ENCODE data around the gene TMEM123.
"Not testable (repeated sequence)": the region's sequence is repeated elsewhere in the genome, so short reads cannot be mapped to it uniquely, and the experiment has no call there.

Gene TMEM123

DNA sequence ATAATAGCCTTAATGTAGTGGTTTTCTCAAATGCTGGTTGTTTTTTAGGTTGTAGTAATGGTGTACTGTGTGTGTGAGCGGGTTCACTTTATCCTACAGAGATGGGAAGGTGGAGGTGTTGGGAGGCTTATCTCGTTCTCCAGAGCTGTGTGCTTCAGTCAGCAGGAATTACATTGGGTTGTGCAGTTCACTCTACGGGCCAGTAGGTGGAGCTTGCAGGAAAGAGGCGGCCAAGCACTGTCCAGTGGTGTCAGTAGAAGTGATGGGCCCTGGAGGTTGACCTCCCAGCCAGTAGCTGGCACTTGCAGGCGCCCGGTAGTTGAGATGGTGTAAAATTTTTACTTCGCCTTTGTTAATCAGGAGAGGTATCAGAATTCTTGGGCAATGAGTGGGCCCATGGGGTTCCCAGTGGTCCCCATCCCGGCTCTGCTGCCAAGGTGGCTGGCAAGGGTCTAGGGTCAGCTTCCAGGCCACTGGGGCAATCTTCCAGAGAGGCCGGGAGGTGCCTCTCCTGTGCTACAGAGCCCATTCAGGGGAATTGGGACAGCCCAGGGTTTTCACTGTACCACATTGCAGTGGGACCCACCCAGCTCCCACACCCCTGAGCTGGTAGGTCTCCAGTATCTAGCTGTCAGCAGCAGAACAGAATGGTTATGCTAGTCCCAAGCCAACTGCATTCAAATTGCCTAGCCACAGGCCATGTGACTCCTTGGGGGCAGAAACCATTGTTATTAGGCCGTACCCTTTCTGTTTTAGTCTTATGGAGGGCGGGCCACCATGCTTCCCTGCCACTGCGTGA, 61.7 kb downstream of the TMEM123 start:
- DNase-seq: peak; percentile 47

DNA sequence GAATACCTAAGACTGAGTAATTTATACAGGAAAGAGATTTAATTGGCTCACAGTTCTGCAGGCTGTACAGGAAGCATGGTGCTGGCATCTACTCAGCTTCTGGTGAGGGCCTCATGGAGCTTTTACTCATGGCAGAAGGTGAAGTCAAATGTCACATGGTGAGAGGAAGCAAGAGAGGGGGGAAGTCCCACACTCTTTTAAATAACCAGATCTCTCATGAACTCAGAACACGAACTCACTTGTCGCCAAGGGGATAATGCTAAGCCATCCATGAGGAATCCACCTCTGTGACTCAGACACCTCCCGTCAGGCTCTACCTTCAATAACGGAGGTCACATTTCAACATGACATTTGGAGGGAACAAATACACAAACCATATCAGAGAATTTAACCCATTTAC, 63.3 kb downstream of the TMEM123 start:
- DNase-seq: no peak

DNA sequence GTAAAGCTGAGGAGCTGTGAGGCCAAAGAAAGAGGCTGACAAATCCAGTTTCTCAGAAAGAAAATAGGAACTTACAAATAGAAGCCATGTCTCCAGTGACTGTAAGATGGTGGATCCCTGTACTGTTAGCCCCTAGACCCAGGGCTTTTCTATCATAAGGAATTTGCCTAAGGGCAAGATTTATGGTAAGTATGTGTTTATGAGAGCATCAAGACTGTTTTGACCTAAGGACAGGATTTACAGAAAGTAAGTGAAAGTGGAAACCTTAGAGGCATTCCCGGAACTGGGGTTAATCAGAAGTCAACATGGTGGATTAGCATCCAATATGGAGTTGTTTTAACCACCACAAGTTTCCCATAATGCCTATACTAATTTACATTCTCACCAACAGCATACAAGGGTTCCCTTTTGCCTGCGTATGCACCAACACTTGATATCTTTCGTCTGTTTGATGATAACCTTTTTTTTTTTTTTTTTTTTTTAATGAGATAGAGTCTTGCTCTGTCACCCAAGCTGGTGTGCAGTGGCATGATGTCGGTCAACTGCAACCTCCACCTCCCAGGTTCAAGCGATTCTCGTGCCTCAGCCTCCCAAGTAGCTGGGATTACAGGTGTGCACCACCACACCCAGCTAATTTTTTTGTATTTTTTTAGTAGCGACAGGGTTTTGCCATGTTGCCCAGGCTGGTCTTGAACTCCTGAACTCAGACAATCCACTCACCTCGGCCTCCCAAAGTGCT, 65.4 kb downstream of the TMEM123 start:
- no peak for DNase-seq

DNA sequence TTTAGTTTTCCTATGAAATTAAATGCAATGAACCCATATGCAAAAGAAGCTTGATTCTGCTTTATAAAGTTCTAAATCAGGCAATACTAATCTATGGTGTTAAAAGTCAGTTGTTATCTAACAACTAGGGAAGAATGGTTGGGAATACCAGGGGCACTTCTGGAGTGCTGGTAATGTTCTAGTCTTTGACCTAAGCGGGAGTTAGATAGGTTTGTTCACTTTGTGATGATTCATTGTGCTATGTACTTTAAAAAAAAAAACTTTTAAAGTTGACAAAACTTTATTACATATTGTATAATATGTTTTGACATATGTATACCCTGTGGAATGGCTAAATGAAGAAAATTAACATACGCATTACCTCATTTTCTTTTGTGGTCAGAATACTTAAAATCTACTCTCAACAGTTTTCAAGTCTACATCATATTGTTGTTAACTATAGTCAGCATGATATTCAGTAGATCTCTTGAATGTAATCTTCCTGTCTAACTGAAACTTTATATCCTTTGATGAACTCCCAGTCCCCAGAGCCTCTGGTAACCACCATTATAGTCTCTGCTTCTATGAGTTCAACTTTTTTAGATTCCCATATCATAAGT, 66.3 kb downstream of the TMEM123 start:
- no peak for DNase-seq

DNA sequence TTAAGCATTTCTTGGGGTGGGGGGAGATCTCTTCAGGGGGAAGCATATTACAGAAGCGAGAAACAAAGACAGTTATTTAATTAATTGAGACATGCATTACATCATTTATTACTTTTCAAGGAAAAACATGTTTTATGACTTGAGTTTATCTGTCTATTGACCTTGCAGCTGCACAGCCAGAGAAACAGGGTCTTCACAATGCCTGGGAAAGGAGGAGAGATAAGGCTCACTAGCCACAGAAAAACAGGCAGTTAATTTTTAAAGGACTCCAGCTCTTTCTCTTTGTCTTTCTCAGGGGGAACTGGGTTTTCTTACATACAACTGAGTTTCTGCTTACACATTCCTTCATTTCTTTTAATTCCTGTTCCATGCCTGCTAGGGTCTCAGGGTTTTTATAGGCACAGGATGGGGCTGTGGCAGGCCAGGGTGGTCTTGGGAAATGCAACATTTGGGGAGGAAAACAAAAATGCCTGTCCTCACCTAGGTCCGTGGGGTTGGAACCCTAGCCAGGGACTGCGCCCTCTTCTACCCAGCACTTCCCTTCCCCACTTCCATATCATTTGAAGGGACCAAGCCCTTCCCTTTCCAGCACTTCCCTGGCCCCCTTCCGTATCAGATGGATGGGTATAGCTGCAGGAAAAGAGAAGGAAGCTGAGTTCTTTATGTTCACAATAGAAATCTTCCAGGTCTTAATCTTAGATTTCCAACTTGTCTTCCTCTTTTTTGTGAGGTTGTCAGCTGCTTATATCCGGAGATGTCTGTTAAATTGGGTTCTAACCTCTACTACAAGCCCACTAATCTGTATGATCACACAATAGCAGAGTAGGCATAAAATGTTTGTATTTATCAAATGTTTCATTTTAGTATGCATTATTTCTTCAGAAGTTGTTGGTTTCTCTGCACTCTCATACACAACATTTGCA, 67.2 kb downstream of the TMEM123 start:
- DNase-seq: no peak

DNA sequence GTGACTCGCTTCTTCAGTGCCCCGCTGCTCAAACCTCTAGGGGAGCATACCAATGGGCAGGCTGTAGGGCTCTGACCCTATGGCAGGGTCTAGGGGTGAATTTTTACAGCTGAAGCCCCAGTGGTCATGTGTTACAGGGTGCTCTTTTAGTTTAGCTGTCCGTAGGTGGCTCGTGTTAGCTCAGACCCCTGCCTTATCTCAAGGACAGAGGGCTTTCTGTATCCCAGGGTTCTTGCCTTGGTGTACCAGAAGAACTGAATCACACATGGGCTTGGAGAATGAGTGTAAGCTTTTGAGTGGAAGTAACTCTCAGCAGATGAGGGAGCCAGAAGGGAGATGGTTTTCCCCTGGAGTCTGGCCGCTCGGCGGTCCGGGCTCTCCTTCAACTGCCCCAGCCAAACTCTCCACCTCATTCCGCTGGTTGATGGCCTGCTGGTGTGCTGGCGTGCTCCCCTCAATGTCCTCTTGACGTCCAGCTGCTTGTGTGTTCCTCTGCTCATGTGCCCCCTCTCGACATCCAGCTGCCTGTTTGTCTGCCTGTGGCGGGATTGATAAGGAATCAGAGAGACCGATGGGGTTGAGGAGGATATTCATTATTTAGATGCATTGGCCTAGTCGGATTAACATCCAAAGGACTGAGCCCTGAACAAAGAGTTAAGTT, 68.0 kb downstream of the TMEM123 start:
- no peak for DNase-seq

DNA sequence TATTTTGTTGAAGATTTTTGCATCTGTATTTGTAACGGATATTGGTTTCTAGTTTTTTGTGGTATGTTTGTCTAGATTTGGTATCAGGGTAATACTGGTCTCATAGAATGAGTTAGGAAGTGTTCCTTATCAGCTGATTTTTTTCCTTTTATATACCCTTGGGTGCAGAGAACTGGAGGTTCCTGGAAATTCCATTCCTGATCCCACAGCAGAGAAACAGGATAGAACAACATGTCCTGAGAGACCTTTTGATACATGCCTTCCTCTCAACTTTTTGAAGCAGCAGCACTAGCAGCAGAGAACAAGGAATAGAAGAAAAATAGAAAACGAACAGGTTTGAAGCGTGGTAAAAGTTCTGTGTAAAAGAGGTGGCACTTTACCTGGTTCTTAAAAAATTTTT, 68.7 kb downstream of the TMEM123 start:
- no peak for DNase-seq

DNA sequence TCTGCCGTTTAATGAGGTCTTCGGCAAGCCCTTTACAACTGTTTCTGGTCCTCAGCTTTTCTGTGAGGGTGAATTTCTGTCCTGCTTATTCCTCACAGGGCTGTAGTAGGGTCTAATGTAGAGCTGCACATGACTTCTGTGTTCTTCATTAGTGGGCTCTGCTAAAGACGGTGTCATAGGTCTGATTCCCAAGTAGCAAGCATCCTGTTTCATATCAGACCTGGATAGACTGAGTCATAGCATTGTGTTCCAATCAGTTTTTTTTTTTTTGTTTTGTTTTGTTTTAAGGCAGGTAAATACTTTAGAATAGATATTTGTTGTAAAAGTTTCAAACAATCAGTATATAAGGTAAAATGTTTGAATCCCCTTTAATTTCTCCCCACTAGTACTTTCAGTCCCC, 70.2 kb downstream of the TMEM123 start:
- no peak for DNase-seq

DNA sequence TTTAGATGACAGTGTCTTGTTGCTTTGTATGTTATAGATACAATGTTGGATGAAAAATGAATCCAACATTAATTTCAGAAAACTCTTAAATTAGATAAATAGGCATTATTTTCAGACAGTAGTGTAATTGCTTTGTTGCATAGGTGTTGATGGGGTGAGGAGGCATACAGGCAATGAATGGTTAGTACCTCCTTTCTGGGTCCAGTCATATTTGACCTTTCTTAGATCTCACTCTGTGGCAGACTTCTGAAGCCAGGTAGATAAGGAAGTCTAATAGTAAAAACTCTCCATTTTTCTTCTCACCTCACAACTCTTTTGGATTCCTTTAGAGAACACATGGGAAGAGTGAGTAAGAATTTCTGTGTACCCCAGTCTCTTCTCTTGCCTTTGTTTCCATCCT, 73.7 kb downstream of the TMEM123 start:
- DNase-seq: no peak

DNA sequence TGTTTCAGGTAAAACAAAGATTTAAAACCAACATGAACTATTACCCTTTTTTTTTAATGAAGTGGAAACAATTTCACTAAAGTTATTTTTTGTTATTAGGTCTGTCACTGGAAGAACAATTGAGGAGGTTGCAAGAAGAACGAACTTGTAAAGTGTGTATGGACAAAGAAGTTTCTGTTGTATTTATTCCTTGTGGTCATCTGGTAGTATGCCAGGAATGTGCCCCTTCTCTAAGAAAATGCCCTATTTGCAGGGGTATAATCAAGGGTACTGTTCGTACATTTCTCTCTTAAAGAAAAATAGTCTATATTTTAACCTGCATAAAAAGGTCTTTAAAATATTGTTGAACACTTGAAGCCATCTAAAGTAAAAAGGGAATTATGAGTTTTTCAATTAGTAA, 74.7 kb downstream of the TMEM123 start:
- DNase-seq: no peak

DNA sequence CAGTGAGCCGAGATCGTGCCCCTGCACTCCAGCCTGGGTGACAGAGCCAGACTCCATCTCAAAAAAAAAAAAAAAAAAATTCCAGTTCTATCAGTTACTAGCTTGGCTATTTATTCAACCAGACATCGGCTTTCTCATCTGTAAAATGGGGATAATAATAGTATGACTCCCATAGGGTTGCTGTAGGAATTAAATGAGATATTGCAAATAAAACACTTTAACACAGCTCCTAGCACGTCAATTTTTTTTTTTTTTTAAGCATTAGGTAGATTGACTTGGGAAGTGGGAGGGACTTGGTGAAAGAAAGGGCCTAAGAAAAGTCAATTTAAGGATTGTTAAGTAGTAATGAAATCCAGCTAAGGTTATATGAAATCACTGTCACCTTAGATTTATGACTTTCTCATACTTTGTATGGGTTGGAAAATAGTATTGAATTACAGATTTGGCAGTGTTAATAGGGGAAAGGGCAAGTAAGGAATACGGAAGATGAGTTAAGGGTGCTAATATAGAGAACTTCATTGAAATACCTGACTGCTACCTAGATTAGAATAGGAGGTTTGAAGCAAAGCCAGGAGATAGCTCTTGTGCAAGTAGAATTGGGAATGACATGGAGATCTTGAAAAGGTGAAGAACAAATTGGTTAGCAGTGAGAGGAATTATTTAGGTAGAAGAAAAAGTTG, 76.7 kb downstream of the TMEM123 start:
- no peak for DNase-seq

DNA sequence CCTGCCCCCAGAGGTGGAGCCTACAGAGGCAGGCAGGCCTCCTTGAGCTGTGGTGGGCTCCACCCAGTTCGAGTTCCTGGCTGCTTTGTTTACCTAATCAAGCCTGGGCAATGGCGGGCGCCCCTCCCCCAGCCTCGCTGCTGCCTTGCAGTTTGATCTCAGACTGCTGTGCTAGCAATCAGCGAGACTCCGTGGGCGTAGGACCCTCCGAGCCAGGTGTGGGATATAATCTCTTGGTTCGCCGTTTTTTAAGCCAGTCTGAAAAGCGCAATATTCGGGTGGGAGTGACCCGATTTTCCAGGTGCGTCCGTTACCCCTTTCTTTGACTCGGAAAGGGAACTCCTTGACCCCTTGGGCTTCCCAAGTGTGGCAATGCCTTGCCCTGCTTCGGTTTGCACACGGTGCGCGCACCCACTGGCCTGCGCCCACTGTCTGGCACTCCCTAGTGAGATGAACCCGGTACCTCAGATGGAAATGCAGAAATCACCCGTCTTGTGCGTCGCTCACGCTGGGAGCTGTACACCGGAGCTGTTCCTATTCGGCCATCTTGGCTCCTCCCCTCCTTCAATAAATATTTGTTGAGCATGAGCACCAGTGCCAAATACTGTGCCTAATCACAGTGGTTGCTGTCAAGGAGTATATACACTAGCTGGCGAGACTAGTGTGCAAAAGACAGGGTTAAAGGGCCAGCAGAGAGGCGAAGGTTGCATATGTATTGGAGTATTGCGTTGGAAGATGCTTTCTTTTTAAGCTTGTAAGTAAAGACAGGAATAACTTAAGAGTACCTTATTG, 77.7 kb downstream of the TMEM123 start:
- not testable (repeated sequence) for DNase-seq

DNA sequence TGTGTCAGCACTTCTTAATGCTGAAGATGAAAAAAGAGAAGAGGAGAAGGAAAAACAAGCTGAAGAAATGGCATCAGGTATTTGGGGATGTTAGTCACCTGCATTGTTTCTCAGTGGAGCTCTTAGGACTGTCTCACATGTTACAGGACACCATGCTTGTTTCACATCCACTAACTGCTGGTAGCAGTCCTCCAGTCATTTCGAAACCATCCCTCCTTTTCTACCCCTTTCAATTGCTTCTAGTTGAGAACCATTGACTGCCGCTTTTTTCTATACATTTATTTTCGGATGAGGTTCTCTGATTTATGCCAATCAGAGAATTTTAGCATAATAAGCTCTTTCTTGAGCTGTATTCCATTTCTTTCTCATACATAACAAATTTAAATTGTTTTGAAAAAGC, 84.1 kb downstream of the TMEM123 start:
- DNase-seq: no peak

DNA sequence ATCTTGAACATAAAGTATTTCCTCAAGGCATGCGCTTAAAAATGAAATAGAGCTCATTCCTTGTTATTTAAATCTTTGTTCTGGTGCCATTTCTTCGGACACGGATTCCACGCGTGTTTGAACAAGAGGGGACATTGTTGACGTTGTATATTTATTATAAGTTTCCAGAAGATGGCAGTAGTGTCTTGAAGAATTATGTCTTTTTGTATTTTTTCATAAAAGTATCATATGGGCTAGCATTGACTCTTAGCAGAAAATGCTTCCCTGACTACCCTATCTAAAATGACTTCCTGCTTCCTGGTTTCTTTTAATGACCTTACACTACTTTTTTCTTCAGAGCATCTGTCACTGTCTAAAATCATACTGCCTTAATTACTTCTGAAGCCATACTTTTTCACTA, 85.2 kb downstream of the TMEM123 start:
- DNase-seq: no peak

DNA sequence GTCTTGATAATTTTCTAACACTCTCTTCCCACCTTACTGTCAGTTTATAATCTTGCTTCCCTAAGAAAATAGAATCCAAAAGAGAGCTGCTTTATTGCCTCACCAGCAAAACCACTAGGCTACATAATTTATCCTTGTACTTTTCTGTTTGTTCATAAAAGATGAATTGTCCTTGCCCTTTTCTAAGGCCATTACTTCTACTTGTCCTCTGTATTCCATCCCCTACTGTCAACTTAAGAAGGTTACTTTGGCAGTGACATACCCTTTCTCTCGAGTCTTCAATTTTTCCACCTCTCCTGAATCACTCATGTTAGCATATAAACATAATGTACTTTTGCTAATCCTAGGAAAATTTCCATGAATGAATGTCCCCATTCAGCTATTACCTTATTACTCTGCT, 87.6 kb downstream of the TMEM123 start:
- DNase-seq: no peak

DNA sequence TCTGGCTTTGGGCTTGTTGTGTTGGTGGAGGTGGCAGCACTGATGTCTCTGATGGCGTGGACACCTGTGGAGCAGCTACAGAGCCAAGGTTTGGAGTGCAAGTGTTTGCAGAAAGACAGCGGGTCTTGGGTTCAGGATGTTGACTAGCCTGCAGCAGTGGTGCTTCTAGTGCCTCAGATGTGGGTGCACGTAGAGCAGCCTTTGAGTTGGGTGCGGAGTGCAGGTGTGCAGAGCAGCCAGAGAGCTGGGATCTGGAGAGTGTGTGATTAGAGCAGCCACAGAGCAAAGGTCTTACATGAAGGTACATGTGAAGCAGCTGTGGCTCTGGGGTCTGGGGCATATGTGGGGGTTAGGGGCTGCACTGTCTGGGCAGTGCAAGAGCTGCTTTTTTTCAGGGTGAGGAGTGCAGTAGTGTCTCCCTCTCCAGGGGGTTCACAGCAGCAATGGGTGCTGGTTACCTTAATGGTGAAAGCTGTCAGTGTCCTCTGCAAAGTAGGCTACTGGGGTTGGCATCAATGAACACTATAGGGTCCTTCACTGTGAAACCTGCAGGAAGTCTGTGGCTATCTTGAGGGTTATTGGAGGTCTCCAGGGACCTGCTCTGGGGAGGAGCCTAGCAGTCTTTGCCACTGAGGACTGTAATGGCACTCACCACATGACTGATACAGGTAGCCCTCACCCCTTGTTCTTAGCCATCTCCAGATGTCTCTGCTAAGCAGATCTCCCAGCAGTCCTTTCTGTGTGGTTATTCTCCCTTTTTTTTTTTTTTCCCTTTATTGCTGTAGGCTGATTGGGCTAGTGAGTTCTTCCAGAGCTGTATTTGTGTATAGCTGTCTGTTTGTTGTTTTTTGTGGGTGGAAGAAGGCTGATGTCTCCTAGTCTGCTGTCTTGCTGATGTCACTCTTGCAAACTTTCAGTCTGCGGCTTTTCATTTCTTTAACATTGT, 91.2 kb downstream of the TMEM123 start:
- DNase-seq: no peak

DNA sequence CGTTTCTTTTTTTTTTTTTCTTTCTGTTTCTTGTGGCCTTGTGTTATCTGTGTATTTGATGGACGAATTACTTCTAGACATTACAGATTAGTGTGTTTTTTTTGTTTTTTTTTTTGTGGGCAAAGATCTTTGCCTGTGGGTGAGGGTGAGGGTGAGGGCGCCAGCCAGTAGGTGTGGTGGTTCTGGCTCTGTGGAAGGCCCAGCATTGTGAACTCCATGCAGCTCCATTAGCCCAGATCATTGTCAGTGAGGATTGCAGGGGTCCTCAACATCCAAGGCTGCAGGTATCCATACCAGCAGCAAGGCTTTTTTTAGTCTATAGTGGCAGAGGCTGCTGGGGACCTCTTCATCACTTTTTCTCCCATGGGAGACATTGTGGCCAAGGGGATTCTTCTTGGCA, 91.9 kb downstream of the TMEM123 start:
- DNase-seq: no peak

DNA sequence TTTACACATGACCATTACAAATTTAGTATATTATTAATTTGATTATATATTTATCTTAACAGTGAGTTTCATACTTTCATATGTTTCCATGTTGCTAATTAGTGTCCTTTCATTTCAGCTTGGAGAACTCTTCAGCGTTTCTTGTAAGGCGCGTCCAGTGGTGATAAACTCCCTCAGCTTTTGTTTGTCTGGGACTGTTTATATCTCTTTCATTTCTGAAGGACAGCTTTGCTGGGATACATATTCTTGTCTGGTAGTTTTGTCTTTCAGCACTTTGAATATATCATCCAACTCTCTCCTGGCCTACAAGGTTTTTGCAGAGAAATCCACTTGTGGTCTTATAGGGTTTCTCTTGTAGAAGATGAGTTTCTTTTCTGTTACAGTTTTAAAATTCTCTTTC, 93.2 kb downstream of the TMEM123 start:
- no peak for DNase-seq

DNA sequence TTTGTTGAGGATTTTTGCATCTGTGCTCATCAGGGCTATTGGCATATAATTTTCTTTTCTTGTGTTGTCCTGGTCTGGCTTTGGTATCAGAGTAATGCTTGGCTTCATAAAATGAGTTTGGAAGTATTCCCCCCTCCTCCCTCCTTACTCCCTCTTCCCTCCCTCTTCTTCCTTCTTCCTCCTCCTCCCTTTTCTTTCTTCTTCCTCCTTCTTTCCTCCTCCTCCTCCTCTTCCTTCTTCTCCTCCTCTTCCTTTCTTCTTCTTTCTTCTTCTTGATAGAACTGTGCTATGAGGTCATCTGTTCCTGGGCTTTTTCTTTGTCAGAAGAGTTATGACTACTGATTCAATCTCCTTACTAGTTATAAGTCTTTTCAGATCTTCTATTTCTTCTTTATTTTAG, 95.4 kb downstream of the TMEM123 start:
- DNase-seq: no peak
